Mesothelial cell of epicardium (in vitro differentiated cells): ENCODE data around the gene VPS72. TPM values are rescaled to one million over a fixed set of nuclear protein-coding genes. Genes with fewer than 3 reads are reported as not detected.
A peak's percentile ranks its signal among the peaks of the same experiment; 100 is the strongest.

Experiments used
- DNase-seq, 2 experiments: peaks; one replicate each; pipeline ENCODE4 v3.0.0; 2021; ENCODE audit warnings: low spot score in 2 of 2; ENCODE audit not compliant: unreplicated experiment in 2 of 2
- H3K27ac Mint-ChIP-seq: 2 replicates; pipeline ENCODE4 v1.8.0; 2021; ENCODE audit warnings: mixed read lengths
- H3K27me3 Mint-ChIP-seq: 2 replicates; pipeline ENCODE4 v1.8.0; 2021; ENCODE audit warnings: low read depth, mixed read lengths
- H3K36me3 Mint-ChIP-seq: 2 replicates; pipeline ENCODE4 v1.8.0; 2021; ENCODE audit warnings: mixed read lengths
- H3K4me1 Mint-ChIP-seq: 2 replicates; pipeline ENCODE4 v1.8.0; 2021; ENCODE audit warnings: mixed read lengths
- H3K4me3 Mint-ChIP-seq: 2 replicates; pipeline ENCODE4 v1.8.0; 2021; ENCODE audit warnings: mild to moderate bottlenecking, moderate library complexity, mixed read lengths
- H3K9me3 Mint-ChIP-seq: 2 replicates; pipeline ENCODE4 v1.8.0; 2021; ENCODE audit warnings: mixed read lengths
- CTCF ChIP-seq: fragments of 200-600 bp; sonication (generic); IDR thresholded peaks from one replicate; pipeline ENCODE4 v1.5.0; 2021; ENCODE audit warnings: antibody characterized with exemption; ENCODE audit not compliant: unreplicated experiment
- total RNA-seq: library from RNA; stranded (reverse); gene quantifications from 3 replicates; pipeline ENCODE4 v1.2.1, GENCODE V29; 2021

The VPS72 gene
- total RNA-seq, 1 donor from 2014 or later: 87.2 TPM

GRCh38 chr1:151146072-151146411, 44.0 kb downstream of the VPS72 start:
- Mint-ChIP-seq H3K36me3 (no peaks in the 10 kb centered on the region), H3K27ac (no peak overlapping the region), H3K4me1 (peaks cover 12% of the 10 kb centered on the region), H3K27me3 (peaks cover 27% of the 10 kb centered on the region), H3K4me3 (peak overlapping the region; percentile 79), H3K9me3 (no peaks in the 10 kb centered on the region)
- peak in 1 of 2 experiments; percentile 39 for DNase-seq
- no peak for TF ChIP-seq CTCF

- Mint-ChIP-seq H3K4me3 (peak overlapping the region; percentile 79), H3K9me3 (no peaks in the 10 kb centered on the region), H3K36me3 (no peaks in the 10 kb centered on the region), H3K27ac (no peak overlapping the region), H3K4me1 (peaks cover 12% of the 10 kb centered on the region), H3K27me3 (peaks cover 27% of the 10 kb centered on the region)
- peak in 1 of 2 experiments; percentile 45 for DNase-seq
- no peak for TF ChIP-seq CTCF
Observed at GRCh38 chr1:151145304-151146071, 44.5 kb downstream of the VPS72 start.

- peaks cover 27% of the 10 kb centered on the region for H3K27me3 Mint-ChIP-seq
- H3K4me1 Mint-ChIP-seq: peaks cover 12% of the 10 kb centered on the region
- H3K27ac Mint-ChIP-seq: no peak overlapping the region
- H3K9me3 Mint-ChIP-seq: no peaks in the 10 kb centered on the region
- peak overlapping the region; percentile 79 for H3K4me3 Mint-ChIP-seq
- TF ChIP-seq CTCF: no peak
- no peaks in the 10 kb centered on the region for H3K36me3 Mint-ChIP-seq
- no peak for DNase-seq
Observed at GRCh38 chr1:151144474-151145303, 45.3 kb downstream of the VPS72 start.

GRCh38 chr1:151143986-151144385, 46.0 kb downstream of the VPS72 start:
- no peak overlapping the region for H3K27ac Mint-ChIP-seq
- H3K4me1 Mint-ChIP-seq: peaks cover 12% of the 10 kb centered on the region
- peaks cover 27% of the 10 kb centered on the region for H3K27me3 Mint-ChIP-seq
- no peaks in the 10 kb centered on the region for H3K9me3 Mint-ChIP-seq
- H3K36me3 Mint-ChIP-seq: no peaks in the 10 kb centered on the region
- no peak overlapping the region for H3K4me3 Mint-ChIP-seq
- TF ChIP-seq CTCF: no peak
- no peak for DNase-seq

GRCh38 chr1:151143057-151143435, 47.0 kb downstream of the VPS72 start:
- H3K27me3 Mint-ChIP-seq: peaks cover 27% of the 10 kb centered on the region
- H3K36me3 Mint-ChIP-seq: no peaks in the 10 kb centered on the region
- H3K4me1 Mint-ChIP-seq: peaks cover 12% of the 10 kb centered on the region
- H3K9me3 Mint-ChIP-seq: no peaks in the 10 kb centered on the region
- no peak overlapping the region for H3K27ac Mint-ChIP-seq
- H3K4me3 Mint-ChIP-seq: no peak overlapping the region
- no peak for TF ChIP-seq CTCF
- no peak for DNase-seq
